HL-60 (cell line): ENCODE measurements around the gene TMEM135.

Experiments
- POLR2AphosphoS5 ChIP-seq: IDR thresholded peaks from 2 replicates; pipeline ENCODE4 v1.6.1; 2012; ENCODE audit warnings: low read depth
- TF ChIP-seq, protein P1 (sequence below): IDR thresholded peaks from one replicate; pipeline ENCODE4 v1.5.1; 2011; ENCODE audit warnings: low read length, control low read depth, inconsistent platforms; ENCODE audit not compliant: insufficient read depth
- TF ChIP-seq, protein P2 (sequence below): IDR thresholded peaks from 2 replicates; pipeline ENCODE4 v1.6.1; 2012; ENCODE audit warnings: low read depth; ENCODE audit not compliant: insufficient replicate concordance

DNA sequence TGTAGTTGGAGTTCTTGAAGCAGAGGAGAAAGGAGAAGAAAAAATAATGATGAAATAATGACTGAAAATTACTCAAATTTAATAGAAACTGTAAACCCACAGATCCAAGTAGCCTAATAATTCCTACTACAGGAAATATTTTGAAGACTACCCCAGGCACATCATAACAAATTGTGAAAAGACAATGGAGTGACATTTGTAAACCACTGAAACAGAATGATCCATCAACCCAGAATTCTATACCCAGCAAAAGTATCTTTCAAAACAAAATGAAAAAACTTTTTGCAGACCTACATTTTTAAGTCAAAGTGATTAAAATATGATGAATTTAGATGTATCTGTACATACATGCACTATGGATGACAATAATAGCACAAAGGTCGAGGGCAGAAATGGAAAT, 194.6 kb downstream of the TMEM135 start:
- TF ChIP-seq, protein P1, sequence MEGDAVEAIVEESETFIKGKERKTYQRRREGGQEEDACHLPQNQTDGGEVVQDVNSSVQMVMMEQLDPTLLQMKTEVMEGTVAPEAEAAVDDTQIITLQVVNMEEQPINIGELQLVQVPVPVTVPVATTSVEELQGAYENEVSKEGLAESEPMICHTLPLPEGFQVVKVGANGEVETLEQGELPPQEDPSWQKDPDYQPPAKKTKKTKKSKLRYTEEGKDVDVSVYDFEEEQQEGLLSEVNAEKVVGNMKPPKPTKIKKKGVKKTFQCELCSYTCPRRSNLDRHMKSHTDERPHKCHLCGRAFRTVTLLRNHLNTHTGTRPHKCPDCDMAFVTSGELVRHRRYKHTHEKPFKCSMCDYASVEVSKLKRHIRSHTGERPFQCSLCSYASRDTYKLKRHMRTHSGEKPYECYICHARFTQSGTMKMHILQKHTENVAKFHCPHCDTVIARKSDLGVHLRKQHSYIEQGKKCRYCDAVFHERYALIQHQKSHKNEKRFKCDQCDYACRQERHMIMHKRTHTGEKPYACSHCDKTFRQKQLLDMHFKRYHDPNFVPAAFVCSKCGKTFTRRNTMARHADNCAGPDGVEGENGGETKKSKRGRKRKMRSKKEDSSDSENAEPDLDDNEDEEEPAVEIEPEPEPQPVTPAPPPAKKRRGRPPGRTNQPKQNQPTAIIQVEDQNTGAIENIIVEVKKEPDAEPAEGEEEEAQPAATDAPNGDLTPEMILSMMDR = no peak
- no peak for TF ChIP-seq POLR2AphosphoS5
- TF ChIP-seq, protein P2, sequence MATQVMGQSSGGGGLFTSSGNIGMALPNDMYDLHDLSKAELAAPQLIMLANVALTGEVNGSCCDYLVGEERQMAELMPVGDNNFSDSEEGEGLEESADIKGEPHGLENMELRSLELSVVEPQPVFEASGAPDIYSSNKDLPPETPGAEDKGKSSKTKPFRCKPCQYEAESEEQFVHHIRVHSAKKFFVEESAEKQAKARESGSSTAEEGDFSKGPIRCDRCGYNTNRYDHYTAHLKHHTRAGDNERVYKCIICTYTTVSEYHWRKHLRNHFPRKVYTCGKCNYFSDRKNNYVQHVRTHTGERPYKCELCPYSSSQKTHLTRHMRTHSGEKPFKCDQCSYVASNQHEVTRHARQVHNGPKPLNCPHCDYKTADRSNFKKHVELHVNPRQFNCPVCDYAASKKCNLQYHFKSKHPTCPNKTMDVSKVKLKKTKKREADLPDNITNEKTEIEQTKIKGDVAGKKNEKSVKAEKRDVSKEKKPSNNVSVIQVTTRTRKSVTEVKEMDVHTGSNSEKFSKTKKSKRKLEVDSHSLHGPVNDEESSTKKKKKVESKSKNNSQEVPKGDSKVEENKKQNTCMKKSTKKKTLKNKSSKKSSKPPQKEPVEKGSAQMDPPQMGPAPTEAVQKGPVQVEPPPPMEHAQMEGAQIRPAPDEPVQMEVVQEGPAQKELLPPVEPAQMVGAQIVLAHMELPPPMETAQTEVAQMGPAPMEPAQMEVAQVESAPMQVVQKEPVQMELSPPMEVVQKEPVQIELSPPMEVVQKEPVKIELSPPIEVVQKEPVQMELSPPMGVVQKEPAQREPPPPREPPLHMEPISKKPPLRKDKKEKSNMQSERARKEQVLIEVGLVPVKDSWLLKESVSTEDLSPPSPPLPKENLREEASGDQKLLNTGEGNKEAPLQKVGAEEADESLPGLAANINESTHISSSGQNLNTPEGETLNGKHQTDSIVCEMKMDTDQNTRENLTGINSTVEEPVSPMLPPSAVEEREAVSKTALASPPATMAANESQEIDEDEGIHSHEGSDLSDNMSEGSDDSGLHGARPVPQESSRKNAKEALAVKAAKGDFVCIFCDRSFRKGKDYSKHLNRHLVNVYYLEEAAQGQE = no peak
